ENCODE measurements around the gene DOCK7. TPM values are rescaled to one million over a fixed set of nuclear protein-coding genes. Genes with fewer than 3 reads are reported as not detected.

Gene DOCK7
- total RNA-seq, 1 donor from 2014 or later, result 10.2 TPM

DNA sequence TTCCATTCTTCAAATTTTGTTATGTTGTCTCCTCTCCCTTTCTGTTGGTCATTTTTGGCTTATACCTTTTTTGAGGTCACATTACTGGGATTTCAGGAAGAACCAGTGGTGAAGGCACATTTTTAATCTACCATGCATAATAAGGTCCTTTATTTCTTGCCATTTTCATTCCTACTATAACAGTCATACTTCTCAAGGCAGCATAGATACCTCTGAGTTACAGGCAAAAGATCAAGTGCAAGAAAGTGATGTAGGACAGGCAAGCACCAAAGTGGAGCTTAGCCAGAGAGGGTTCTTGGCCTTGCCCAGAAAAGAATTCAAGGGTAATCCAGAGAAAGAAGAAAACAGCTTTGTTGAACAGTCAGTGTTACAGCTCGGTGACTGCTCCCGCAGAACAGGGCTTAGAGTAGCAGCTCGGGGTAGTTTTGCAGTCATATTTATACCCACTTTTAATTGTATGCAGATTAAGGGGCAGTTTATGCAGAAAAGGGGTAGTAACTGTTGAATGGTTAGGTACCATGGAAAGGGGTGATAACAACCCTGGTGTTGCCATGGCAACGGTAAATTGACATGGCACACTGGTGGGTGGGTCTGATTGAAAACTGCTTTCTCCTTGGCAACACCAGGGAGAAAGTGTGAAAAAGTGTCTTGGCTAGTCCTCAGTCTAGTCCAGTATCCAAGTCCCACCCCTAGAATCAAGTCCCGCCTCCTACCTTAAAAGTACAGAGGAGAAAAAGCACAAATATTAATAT lies 39.6 kb upstream of the DOCK7 start:
- Histone ChIP-seq H3K36me3 (no peaks in the 10 kb centered on the region), H3K4me3 (no peak overlapping the region), H3K27ac (replicated peaks) (no peak overlapping the region), H3K4me1 (peaks cover 25% of the 10 kb centered on the region), H3K9me3 (replicated peaks) (no peaks in the 10 kb centered on the region), H3K27me3 (ENCODE audit: low read depth) (peaks cover 20% of the 10 kb centered on the region)
- no peak for TF ChIP-seq CTCF (IDR thresholded peaks at IDR 0.05; ENCODE audit: borderline replicate concordance)
- intact Hi-C loops (cut with micrococcal nuclease), result no loop called here
- DNase-seq, result no peak

GRCh38 chr1:62726011-62726442 lies 37.8 kb upstream of the DOCK7 start:
- TF ChIP-seq CTCF (IDR thresholded peaks at IDR 0.05; ENCODE audit: borderline replicate concordance), result no peak
- Histone ChIP-seq H3K27ac (replicated peaks) (peak overlapping the region; percentile 21), H3K4me3 (no peak overlapping the region), H3K36me3 (no peaks in the 10 kb centered on the region), H3K9me3 (replicated peaks) (no peaks in the 10 kb centered on the region), H3K27me3 (ENCODE audit: low read depth) (peaks cover 26% of the 10 kb centered on the region), H3K4me1 (peaks cover 31% of the 10 kb centered on the region)
- intact Hi-C loops (cut with micrococcal nuclease), result no loop called here
- DNase-seq, result no peak

DNA sequence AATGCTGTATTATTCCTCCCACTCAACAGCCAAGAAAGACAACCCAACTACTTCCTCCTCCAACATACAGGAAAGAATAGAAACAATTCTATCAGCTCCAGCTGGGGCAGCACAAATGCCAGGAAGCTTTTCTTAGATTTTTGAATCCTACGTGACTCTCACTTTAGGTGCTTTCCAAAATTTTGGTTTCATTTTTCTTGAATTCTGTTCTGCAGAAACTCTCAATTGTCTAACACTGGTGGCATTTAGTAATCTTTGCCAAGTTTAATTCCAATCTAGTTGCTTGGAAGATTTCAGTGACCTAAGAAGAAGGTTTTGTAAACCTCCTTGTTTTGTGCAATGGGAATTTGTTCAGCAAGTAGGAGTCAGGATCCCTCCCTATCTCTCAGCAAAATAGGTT lies 37.1 kb upstream of the DOCK7 start:
- Histone ChIP-seq H3K27me3 (ENCODE audit: low read depth) (peaks cover 19% of the 10 kb centered on the region), H3K27ac (replicated peaks) (peak overlapping the region; percentile 21), H3K4me1 (peaks cover 38% of the 10 kb centered on the region), H3K4me3 (peak overlapping the region; percentile 24), H3K36me3 (no peaks in the 10 kb centered on the region), H3K9me3 (replicated peaks) (no peaks in the 10 kb centered on the region)
- TF ChIP-seq CTCF (IDR thresholded peaks at IDR 0.05; ENCODE audit: borderline replicate concordance), result no peak
- intact Hi-C loops (cut with micrococcal nuclease), result no loop called here
- DNase-seq, result no peak

DNA sequence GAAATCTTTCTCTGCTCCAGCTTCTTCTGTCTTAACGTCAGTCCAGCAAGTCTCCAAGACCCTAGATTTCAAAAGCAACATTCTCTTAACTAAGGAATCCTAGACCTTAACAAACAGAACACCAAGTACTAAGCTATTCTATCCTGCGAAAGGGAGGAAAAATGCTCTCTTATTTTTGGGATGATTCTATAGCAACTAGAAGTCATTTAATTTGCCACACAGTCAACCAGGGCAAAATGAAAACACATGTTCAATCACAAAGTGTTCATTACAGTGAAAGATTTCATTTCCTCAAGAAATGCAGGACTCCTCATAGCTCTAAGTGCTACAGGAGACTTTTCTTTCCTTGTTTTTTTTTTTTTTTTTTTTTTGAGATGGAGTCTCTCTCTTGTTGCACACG lies 36.2 kb upstream of the DOCK7 start:
- H3K4me1 ChIP-seq, result peaks cover 38% of the 10 kb centered on the region
- intact Hi-C loops (cut with micrococcal nuclease), result no loop called here
- no peak for DNase-seq

GRCh38 chr1:62723883-62724282 lies 35.7 kb upstream of the DOCK7 start:
- Histone ChIP-seq H3K4me3 (no peak overlapping the region), H3K4me1 (peaks cover 38% of the 10 kb centered on the region), H3K27ac (replicated peaks) (no peak overlapping the region), H3K27me3 (ENCODE audit: low read depth) (peaks cover 14% of the 10 kb centered on the region), H3K36me3 (no peaks in the 10 kb centered on the region), H3K9me3 (replicated peaks) (no peaks in the 10 kb centered on the region)
- TF ChIP-seq CTCF (IDR thresholded peaks at IDR 0.05; ENCODE audit: borderline replicate concordance), result no peak
- no peak for DNase-seq
- intact Hi-C loops (cut with micrococcal nuclease), result no loop called here

More for the DNA sequence above, 36.2 kb upstream of the DOCK7 start:
- H3K4me3 ChIP-seq, result no peak overlapping the region
- H3K36me3 ChIP-seq, result no peaks in the 10 kb centered on the region
- no peak overlapping the region for H3K27ac ChIP-seq (replicated peaks)
- H3K27me3 ChIP-seq (ENCODE audit: low read depth), result peaks cover 19% of the 10 kb centered on the region
- no peaks in the 10 kb centered on the region for H3K9me3 ChIP-seq (replicated peaks)
- no peak for TF ChIP-seq CTCF (IDR thresholded peaks at IDR 0.05; ENCODE audit: borderline replicate concordance)

All from left ventricle myocardium inferior (tissue), 1 donor.